Measurements from ENCODE around the gene PNLIPRP3.

Gene PNLIPRP3

GRCh38 chr10:116451711-116452337 lies 24.2 kb downstream of the PNLIPRP3 start:
- no peak for DNase-seq

GRCh38 chr10:116452338-116452720 lies 24.7 kb downstream of the PNLIPRP3 start:
- no peak for DNase-seq

- DNase-seq, result no peak
Observed at GRCh38 chr10:116457488-116457887, 29.8 kb downstream of the PNLIPRP3 start.

- no peak for DNase-seq
Observed at GRCh38 chr10:116460219-116460618, 32.6 kb downstream of the PNLIPRP3 start.

- DNase-seq, result no peak
Observed at GRCh38 chr10:116461680-116462079, 34.0 kb downstream of the PNLIPRP3 start.

GRCh38 chr10:116464257-116464656 lies 36.6 kb downstream of the PNLIPRP3 start:
- DNase-seq, result no peak

GRCh38 chr10:116465546-116465945 lies 37.9 kb downstream of the PNLIPRP3 start:
- no peak for DNase-seq

- no peak for DNase-seq
Observed at GRCh38 chr10:116466715-116467422, 39.2 kb downstream of the PNLIPRP3 start.

- no peak for DNase-seq
Observed at GRCh38 chr10:116469437-116469836, 41.8 kb downstream of the PNLIPRP3 start.

GRCh38 chr10:116470071-116470470 lies 42.4 kb downstream of the PNLIPRP3 start:
- no peak for DNase-seq

- DNase-seq, result no peak
Observed at GRCh38 chr10:116470768-116471415, 43.2 kb downstream of the PNLIPRP3 start.

- DNase-seq, result no peak
Observed at GRCh38 chr10:116472891-116473290, 45.2 kb downstream of the PNLIPRP3 start.

- DNase-seq, result no peak
Observed at GRCh38 chr10:116475866-116476265, 48.2 kb downstream of the PNLIPRP3 start.

GRCh38 chr10:116476461-116476860 lies 48.8 kb downstream of the PNLIPRP3 start:
- no peak for DNase-seq

GRCh38 chr10:116477986-116478664 lies 50.5 kb downstream of the PNLIPRP3 start:
- no peak for DNase-seq

GRCh38 chr10:116486770-116487448 lies 59.3 kb downstream of the PNLIPRP3 start:
- no peak for DNase-seq

GRCh38 chr10:116487522-116488430 lies 60.1 kb downstream of the PNLIPRP3 start:
- no peak for DNase-seq

- DNase-seq, result no peak
Observed at GRCh38 chr10:116489460-116489859, 61.8 kb downstream of the PNLIPRP3 start.

GRCh38 chr10:116490028-116490662 lies 62.5 kb downstream of the PNLIPRP3 start:
- no peak for DNase-seq

- DNase-seq, result no peak
Observed at GRCh38 chr10:116504786-116505185, 77.1 kb downstream of the PNLIPRP3 start.

GRCh38 chr10:116510565-116510964 lies 82.9 kb downstream of the PNLIPRP3 start:
- DNase-seq, result no peak

Data from T1000 (cell line).